Endothelial cell of umbilical vein (primary cell): ENCODE results near the gene ACCSL.

Experiments used
- EZH2 ChIP-seq: IDR thresholded peaks from 2 replicates; pipeline ENCODE4 v1.6.1; 2012; ENCODE audit warnings: borderline replicate concordance, low read depth, mild to moderate bottlenecking, moderate library complexity, low read length, inconsistent platforms; ENCODE audit not compliant: severe bottlenecking
- POLR2A ChIP-seq: IDR thresholded peaks from 2 replicates; pipeline ENCODE4 v1.6.1; 2012; ENCODE audit warnings: low read depth, mild to moderate bottlenecking, control low read depth, low read length
- TF ChIP-seq, protein P1 (sequence below), 2 donors: IDR thresholded peaks; 1 replicate in 1 of 2; 2 replicates in 1 of 2; pipeline ENCODE4 v1.5.1; 2011; ENCODE audit warnings: low read length in 2 of 2, mild to moderate bottlenecking in 2 of 2, moderate library complexity in 2 of 2, control low read depth in 1 of 2, inconsistent platforms in 1 of 2, low read depth in 1 of 2; ENCODE audit not compliant: insufficient read depth in 1 of 2; ENCODE audit errors: extremely low read depth in 1 of 2

DNA sequence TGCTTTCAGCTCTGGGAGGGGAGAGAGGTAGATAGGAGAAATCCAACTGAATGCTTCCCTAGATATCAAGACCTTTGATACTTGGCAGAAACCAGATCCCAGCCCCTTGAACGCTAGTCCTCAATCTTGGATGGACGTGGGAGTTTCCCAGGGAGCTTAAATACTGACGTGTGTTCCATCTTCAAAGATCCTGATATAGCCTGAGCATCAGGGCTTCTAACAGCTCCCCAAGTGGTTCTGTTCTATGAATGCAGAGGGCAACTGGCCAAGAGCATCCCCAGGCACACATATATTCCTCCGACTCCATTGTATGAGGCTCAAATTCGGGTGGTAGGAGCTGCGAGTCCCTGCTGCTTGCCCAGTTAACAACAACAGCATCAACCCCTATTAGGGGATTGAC is 9.6 kb downstream of the ACCSL start:
- TF ChIP-seq POLR2A (no peak), EZH2 (no peak)
- TF ChIP-seq, protein P1, sequence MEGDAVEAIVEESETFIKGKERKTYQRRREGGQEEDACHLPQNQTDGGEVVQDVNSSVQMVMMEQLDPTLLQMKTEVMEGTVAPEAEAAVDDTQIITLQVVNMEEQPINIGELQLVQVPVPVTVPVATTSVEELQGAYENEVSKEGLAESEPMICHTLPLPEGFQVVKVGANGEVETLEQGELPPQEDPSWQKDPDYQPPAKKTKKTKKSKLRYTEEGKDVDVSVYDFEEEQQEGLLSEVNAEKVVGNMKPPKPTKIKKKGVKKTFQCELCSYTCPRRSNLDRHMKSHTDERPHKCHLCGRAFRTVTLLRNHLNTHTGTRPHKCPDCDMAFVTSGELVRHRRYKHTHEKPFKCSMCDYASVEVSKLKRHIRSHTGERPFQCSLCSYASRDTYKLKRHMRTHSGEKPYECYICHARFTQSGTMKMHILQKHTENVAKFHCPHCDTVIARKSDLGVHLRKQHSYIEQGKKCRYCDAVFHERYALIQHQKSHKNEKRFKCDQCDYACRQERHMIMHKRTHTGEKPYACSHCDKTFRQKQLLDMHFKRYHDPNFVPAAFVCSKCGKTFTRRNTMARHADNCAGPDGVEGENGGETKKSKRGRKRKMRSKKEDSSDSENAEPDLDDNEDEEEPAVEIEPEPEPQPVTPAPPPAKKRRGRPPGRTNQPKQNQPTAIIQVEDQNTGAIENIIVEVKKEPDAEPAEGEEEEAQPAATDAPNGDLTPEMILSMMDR (IDR thresholded peaks at IDR 0.05; ENCODE audit: extremely low read depth in 1 of 2, insufficient read depth in 1 of 2, low read depth in 1 of 2, low read length in 2 of 2) = no peak
